Measurements from ENCODE around the gene GRID1.

GRCh38 chr10:86293396-86293791 lies 73.2 kb downstream of the GRID1 start:
- TF ChIP-seq CTCF (IDR thresholded peaks at IDR 0.05; ENCODE audit: insufficient read depth, low read depth, low read length), result no peak
- no peak for TF ChIP-seq EZH2 (IDR thresholded peaks at IDR 0.05; ENCODE audit: insufficient read depth, low read length)
